Measurements from ENCODE around the gene NUDC.

The NUDC gene

DNA sequence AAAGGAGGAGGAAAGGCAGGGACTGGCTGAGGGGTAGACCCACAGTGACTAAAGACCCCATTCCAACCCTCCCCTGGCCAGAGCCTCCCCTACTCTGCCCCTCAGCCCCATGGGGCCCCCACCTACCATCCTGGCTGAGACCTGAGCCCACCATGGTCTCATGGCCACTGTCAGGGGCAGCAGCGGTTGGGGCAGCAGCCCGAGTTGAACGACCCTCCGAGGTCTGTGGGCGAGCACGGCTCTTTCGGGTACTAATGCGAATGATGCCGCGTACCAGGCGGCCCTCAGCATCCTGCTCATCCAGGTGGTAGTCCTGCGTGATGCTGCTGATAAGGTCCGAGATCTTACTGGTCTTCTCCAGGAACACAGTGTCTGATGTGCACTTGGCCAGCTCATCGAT is 29.7 kb downstream of the NUDC start:
- DNase-seq (ENCODE audit: low read depth in 2 of 2): no peak

DNA sequence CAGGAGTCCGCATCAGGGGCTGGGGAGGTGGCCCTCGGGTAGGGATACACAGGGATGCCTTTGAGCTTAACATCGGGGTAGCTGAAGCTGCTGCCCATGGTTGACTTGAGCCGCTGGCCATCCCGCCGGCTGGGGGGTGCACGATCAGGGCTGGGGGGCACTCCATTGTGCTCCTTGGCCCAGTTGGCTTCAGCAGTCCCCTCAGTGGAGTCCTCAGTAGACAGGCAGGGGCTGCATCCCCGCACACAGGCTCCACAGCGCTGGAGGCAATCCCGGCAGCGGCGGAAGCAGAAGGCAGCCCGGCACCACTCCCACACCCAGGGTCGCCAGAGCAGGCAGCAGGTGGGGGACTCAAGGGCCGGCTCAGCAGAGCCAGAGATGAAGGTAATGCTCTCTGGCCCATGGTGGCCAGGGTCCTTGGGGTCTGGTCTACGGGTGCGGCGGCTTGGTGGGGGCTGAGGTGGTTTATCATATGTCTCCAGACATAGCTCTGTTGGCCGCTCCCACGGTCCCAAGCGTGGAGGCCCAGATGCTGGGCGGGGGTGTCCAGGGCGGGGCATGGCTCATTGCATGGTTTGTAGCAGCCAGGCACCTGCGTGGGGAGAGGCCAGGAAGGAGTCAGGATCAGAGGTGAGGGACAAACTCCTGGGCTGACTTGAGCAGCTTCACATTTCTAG is 30.4 kb downstream of the NUDC start:
- no peak for DNase-seq (ENCODE audit: low read depth in 2 of 2)

DNA sequence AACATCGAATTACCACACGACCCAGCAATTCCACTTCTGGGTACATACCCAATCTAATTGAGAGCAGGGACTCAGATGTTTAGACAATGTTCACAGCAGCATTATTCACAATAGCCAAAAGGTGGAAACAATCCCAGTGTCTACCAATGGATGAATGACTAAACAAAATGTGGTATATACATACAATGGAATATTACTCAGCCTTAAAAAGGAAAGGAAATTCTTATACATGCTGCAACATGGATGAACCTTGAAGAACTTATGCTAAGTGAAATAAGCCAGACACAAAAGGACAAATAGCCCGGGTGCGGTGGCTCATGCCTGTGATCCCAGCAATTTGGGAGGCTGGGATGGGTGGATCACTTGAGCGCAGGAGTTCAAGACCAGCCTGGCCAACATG is 31.8 kb downstream of the NUDC start:
- no peak for DNase-seq (ENCODE audit: low read depth in 2 of 2)

DNA sequence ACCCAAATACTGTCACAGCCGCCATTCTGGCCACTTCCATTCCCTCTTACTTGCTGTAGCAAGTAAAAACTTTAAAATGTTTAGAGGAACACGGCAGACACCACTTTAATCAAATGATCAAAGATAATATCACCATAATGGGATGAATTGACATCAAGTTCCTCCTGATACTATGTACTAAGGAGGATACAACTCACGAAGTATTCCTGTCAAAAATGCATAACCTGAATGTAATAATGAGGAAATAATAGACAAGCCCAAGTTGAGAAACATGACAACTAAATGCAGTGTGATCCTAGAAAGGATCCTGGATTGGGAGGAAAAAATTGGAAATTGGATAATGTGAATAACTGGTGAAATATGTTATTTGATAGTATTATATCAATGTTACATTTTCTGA is 34.8 kb downstream of the NUDC start:
- DNase-seq (ENCODE audit: low read depth in 2 of 2): no peak

DNA sequence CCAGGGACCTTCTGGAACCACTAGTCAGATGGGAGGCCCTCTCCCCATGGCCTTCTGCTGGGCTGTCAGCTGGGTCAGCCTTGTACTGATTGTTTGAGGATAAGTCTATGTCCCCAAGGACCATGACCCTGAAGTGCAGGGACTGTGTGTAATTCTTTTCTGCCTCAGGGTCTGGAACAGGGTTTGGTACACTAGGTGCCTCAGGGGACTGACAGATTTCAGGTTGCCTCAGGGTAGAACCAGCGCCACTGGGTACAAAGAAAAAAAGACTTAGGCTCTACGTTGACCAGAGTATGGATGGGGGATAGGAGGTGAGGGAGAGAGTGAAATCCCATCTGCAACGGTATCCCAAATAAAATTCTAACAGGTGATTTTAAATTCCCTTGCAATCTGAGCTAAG is 35.8 kb downstream of the NUDC start:
- no peak for DNase-seq (ENCODE audit: low read depth in 2 of 2)

DNA sequence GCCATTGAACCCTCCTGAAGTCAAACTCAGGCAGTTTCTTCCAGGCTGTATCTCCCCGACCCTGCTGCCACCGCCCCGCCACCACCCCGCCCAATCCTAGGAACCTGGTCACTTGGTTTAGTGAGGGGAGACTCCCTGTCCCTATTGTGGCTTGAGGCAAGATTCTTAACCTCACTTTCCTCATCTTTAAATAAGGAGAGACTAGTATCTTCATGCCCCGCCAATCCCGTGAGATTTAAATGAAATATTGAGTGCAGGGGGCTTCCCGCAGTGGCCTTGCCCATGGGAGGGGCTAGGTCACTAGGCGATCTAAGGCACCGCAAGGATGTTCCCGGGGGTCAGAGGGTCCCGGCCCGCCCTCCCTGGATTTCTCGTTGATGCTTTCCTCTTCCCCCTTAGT is 37.7 kb downstream of the NUDC start:
- DNase-seq (ENCODE audit: low read depth in 2 of 2): no peak

DNA sequence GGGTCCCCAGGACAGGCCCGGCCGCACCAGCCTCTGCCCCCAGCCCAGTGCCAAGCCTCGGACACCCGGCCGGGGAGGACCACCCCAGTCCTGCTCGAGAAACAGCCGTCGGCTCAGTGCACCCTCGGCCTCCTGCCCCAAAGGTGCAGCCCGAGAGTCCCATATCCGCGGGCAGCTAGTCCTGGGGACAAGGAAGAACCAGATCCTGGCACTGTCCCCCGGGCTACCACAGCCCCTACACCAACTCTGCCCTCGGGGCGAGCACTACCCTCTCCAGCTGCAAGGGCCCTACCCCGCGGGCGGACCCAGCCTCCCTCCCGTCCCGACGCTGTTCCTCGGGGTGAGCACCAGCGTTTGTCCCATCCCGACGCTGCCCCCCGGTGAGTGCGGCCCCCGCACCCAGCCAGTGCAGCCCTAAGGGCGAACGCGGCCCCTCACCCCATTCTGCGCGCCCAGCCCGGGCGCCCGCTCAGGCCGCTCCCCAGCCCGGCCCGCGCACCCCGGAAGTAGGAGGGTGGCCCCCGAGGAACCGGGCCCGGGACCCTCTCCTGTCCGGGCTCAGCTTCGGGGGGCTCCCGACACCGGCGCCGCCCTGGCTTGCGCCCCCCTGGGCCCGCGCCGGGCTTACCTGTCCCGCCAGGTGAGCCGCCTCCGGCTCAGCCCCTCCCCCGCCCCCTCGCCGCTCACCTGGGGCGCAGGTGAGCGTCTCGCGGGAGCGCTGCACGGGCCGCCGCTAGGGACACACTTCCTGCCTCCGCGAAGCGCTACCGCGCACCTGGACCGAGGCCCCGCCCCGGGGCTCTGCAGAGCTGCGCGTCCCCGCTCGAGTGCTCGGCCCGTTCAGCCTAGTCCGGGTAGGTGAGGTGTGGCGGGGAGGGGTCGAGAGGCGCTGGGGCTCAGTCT is 38.4 kb downstream of the NUDC start, which contains the start of gene KDF1:
Gene KDF1 (minus strand): TSS at position 747 of the 903 bp plus-strand sequence. CDS start 8,088 bp downstream, outside the sequence.
- peak; percentile 15 to 16 for DNase-seq (ENCODE audit: low read depth in 2 of 2)

DNA sequence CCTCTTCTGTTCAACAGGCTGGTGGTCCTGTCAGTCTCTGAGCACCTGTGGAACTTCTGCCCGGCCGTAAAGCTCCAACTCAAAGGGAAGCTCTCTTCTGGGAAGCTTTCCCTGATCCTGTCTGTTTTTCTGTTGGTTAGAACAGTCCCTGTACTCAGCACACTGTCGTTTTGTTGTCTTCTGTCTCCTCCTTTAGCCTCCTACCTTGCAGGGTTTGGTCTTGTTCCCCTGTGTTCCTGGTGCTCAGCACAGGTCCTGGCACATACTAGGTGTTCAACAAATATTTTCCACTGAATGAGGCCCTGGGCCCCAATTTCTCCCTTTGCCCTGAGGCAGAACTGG is 39.1 kb downstream of the NUDC start:
- no peak for DNase-seq (ENCODE audit: low read depth in 2 of 2)

DNA sequence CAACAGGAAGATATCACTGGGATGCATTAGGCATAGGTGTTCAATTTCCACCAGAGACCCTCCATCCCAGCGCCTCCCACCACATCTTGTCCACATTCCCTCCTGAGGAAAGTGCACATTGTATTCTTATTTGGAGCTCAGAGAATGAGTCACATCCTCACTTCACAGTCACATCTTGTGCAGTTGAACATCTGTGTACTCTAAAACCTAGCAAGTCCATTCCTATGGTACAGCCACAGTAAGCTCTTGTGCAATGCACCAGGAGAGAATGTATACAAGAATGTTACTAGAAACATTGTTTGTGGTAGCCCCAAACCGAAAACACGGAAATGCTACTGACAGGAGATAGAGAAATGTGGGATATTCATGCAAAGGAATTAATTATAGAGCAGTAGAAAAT is 40.3 kb downstream of the NUDC start:
- no peak for DNase-seq (ENCODE audit: low read depth in 2 of 2)

DNA sequence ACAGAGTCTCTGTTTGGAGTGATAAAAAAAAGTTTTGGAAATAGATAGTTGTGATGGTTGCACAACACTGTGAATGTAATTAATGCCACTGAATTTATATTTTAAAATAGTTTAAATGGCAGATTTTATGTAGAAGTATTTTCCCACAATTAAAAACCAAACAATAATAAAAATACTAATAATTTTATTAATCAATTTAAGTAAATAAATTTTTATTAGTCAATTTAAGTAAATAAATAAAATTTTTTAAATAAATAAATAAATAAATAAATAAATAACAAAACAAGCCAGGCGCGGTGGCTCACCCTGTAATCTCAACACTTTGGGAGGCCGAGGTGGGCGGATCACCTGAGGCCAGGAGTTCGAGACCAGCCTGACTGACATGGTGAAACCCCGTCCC is 43.7 kb downstream of the NUDC start:
- no peak for DNase-seq (ENCODE audit: low read depth in 2 of 2)

DNA sequence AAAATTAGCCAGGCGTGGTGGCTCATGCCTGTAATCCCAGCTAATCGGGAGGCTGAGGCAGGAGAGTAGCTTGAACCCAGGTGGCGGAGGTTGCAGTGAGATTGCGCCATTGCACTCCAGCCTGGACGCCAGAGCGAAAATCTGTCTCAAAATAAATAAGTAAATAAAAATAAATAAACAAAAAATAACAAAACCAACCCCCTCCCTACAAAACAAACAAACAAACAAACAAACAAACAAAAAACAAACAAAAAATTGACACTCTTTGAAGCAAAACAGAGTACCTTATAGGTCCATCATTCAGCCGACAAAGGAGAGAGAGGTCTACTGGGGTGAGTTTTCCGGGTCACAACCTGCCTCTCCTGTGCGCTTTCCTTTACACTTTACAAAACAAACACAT is 44.1 kb downstream of the NUDC start:
- no peak for DNase-seq (ENCODE audit: low read depth in 2 of 2)

DNA sequence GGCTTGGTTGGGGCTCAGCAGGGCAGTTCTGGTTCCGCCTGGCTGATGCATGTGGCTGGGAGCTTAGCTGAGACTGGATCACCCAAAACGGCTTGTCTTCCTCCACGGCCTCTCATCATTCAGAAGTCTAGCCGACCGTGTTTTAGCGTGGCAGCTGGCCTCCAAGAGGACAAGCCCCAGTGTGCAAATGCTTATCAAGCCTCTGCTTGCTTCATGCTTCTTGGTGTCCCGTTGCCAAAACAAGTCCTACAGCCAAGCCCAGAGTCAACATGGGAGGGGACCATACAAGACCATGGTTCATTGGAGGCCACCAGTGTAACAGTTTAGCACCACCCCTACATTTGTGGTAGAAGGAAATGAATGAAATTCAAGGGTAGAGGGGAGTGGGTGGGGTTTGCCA is 49.3 kb downstream of the NUDC start:
- DNase-seq (ENCODE audit: low read depth in 2 of 2): no peak

DNA sequence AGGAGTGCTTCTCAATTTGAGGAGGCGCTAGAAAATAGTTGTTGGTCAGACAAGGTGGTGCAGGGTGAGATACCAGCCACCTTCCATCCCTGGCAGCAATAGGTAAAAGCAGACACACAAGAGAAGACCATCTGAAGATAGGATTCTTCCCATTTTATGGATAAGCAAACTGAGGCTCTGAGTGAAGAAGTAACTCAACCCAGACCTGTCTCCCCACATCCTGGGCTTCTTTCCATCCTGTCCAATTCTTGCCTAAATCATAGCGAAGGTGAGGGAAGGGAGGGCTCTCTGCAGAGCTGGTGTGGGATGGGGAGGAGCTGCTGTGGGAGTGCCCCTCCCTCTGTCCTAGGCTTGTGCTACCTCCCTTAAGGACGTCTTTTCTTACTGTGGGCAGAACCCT is 50.0 kb downstream of the NUDC start:
- no peak for DNase-seq (ENCODE audit: low read depth in 2 of 2)

DNA sequence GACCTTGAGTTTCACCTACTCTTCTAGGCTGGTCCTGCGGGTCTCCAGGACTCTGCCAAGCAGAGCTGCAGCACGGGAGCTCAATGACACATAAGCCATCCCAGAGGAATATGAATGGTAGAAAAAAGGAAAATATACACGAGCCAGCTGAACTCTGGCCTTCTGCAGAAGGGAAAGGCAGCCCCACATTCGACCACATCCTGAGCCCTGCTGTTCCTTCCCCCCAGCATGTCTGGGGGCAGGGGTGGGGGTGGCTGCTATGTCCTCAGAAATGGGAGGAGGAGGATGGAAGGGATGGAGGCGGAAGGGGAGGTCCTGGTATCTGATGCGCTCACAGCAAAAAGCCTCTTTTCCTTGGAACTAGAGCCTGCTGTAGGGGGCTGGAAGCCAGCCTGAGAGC is 50.8 kb downstream of the NUDC start:
- no peak for DNase-seq (ENCODE audit: low read depth in 2 of 2)

DNA sequence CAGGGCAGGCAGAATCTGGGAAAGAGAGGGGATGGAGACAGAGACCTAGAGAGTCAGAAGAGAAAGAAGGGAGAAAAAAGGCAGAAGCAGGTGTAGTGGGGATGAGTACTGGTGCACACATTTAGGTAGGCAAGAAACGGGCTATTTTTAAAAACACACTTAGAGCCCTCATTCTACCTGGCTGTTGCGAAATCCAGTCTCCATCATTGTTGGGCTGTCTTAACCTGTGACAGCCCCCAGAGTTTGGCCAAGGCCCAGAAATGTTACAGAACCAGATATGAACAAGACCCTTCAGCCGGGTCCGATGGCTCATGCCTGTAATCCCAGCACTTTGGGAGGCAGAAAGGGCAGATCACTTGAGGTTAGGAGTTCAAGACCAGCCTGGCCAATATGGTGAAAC is 51.3 kb downstream of the NUDC start:
- DNase-seq (ENCODE audit: low read depth in 2 of 2): no peak

DNA sequence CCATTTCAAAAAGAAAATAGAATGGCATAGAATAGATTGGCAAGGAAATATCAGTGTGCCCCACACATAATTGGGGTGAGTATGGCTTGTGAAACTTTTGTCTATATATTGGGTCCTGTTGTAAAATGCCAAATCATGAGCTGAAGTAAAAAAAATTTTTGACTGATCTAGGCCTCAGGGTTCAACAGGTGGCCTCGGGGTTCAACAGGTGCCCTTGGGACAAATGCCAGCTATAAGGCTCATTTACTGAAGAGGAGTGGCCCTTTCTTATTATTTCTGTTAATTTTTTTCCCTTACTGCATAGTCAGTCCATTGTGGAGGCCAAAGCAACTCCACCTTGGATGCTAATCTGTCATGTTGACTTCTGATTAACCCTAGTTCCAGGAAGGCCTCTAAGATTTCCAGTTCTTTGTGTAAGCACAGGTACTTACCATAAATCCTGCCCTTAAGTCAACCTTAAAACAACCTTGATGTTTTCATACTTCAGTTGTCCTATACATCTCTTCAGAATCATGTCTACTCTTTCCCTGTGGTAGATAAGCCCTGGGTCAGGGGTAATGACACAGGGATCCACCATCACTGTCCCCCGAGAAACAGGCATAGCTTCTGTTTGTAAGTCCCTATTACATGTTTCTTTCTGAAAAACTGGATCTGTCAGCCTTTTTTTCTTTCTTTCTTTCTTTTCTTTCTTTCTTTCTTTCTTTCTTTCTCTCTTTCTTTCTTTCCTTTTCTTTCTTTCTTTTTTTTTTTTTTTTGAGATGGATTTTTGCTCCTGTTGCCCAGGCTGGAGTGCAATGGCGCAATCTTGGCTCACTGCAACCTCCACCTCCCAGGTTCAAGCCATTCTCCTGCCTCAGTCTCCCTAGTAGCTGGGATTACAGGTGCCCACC is 55.3 kb downstream of the NUDC start:
- no peak for DNase-seq (ENCODE audit: low read depth in 2 of 2)

DNA sequence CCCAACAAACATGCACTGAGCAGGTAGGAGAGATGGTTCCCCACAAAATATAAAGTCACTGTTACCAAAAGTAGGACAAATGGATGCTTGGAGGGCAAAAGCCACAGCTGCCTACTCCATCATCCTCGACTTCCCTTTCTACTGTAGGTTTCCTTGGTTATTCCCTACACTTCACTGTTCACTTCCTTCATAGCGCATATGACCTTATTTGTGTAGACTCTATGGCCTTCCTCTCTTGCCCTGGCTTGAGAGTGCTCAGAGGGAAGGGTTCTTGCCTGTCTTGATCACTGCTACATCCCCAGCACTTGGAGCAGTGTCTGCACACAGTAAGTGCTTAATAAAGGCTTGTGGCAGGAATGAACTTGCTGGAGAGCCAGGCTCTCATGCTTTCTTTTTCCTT is 57.4 kb downstream of the NUDC start:
- no peak for DNase-seq (ENCODE audit: low read depth in 2 of 2)

DNA sequence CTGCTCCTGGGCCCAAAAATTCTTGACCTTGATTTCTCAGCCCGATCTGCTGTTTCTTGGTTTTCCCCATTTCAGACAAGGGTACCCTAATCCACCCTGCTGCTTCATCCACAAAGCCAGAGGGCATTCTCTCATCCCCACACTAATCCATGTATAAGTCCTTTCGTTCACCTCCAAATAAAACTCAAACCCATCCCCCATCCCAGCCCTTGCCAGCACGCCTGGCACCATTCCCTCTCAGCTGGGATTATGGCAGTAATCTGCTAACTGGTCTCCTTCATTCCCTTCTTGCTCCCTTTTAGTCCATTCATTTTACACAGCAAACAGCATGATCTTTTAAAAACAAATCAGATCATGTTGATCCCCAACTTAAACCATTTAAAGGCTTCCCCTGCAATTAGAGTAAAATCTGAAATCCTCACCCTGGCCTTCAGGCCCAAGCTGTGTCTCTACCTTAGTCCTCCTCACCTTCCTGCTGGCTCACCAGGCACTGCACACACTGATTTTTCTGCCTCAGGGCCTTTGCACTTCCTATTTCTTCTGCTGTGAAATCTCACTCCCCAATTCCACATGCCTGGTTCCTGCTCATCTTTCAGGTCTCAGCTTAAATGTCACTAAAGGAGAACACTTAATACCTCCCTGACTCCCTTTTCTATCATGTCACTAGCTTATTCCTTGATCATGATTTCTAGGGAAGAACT is 59.8 kb downstream of the NUDC start:
- no peak for DNase-seq (ENCODE audit: low read depth in 2 of 2)

DNA sequence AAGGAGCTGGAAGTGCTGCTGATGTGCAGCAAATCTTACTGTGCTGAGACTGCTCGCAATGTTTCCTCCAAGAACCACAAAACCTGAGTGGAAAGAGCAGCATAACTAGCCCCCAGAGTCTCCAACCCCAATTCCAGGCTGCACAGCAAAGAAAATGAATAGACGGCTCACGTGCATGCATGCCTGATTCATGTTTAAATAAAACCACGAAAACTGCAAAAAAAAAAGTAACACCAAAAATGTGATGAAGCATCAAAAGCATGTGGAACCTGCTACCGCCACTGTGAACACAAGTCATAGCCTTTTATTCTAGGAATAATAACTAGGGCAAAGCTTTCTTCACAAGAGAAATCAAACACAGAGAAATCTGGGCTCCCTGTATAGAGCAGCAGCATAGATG is 62.3 kb downstream of the NUDC start:
- DNase-seq (ENCODE audit: low read depth in 2 of 2): no peak

DNA sequence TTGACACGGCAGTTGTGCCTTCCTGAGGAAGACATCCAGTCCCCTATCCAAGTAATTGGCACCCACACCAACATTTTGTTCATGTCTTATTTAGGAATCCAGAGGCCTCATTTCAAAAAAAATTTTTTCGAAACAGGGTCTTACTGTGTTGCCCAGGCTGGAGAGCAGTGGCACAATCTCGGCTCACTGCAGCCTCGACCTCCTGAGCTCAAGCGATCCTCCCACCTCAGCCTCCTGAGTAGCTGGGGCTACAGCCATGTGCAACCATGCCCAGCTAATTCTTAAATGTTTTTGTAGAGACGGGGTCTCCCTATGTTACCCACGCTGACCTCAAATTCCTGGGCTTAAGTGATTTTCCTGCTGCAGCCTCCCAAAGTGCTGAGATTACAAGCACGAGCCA is 62.7 kb downstream of the NUDC start:
- no peak for DNase-seq (ENCODE audit: low read depth in 2 of 2)

DNA sequence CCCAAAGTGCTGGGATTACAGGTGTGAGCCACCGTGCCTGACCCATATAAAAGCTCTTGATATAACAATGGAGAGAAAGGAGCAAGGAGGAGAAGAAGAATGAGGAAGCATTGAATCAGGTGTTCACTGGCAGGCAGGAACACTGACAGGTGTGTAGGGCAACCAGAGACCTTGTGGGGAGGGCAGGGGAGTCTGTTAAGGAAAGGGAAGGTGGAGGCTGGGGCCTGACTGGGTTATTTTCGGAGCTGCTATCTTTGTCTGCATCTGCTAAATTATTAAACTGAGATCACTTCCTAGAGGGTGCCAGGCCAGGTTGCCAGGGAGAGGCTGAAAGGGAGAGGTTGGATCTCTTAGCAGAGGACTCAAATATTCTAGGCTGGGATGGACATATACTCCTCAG is 65.1 kb downstream of the NUDC start:
- DNase-seq (ENCODE audit: low read depth in 2 of 2): no peak

All from stimulated activated CD4-positive, alpha-beta T cell treated with anti-CD3 and anti-CD28 coated beads, Interleukin-4, amount 100 ng/mL, for 48 hours (primary cell).